Activated T-helper 2 cell treated with anti-CD3 and anti-CD28 coated beads, Interferon-gamma antibody, Interleukin-2, Interleukin-4, amounts not matched to agents 10 μg/mL and 5 μg/mL and 100 μg/mL, durations not matched to agents 14 hours and 24 hours and 36 hours (primary cell): ENCODE measurements around the gene DNAH8. TPM values are rescaled to one million over a fixed set of nuclear protein-coding genes. Genes with fewer than 3 reads are reported as not detected.
A peak's percentile ranks its signal among the peaks of the same experiment; 100 is the strongest.

Source experiments
- DNase-seq: peaks from one replicate; pipeline ENCODE4 v3.0.0; 2021; ENCODE audit warnings: low spot score
- H3K27ac Mint-ChIP-seq: one replicate; pipeline ENCODE4 v1.8.0; 2021; ENCODE audit warnings: mixed read lengths
- H3K27me3 Mint-ChIP-seq: one replicate; pipeline ENCODE4 v1.8.0; 2021; ENCODE audit warnings: low read depth, mixed read lengths
- H3K36me3 Mint-ChIP-seq: one replicate; pipeline ENCODE4 v1.8.0; 2021; ENCODE audit warnings: low read depth, mixed read lengths
- H3K4me1 Mint-ChIP-seq: one replicate; pipeline ENCODE4 v1.8.0; 2021; ENCODE audit warnings: low read depth, mixed read lengths
- H3K4me3 Mint-ChIP-seq: one replicate; pipeline ENCODE4 v1.8.0; 2021; ENCODE audit warnings: low read depth, mild to moderate bottlenecking, moderate library complexity, mixed read lengths
- H3K9me3 Mint-ChIP-seq: one replicate; pipeline ENCODE4 v1.8.0; 2021; ENCODE audit warnings: mixed read lengths
- intact Hi-C: fragments of 100-400 bp; cut with micrococcal nuclease; formaldehyde crosslinking; loops from one replicate; pipeline ENCODE4 v1.15.1; 2023
- total RNA-seq: library from RNA; stranded (reverse); gene quantifications from 2 replicates; pipeline ENCODE4 v1.2.3, GENCODE V29; 2022

Gene DNAH8
- total RNA-seq, 1 donor from 2014 or later, result not detected

DNA sequence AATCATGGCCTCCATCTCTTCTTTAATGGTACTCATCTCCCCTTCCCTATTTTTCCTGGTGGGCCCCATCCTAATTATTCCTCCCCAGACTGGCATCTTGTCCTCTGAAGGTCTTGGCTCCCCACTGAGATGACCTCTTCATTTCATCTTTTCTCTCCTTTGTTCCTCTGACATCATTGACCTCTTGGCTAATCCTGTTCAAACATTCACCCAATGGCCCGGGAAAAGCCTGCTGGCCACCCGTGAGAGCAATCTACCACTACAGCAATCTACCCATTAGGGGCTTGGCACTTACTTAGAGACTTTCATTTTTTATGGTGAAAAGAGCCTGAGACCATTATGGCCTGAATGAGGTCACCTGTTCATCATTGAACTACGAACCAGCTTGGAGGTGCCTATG, 130.8 kb downstream of the DNAH8 start:
- peaks cover 28% of the 10 kb centered on the region for H3K27me3 Mint-ChIP-seq
- H3K27ac Mint-ChIP-seq, result no peak overlapping the region
- no peak overlapping the region for H3K4me3 Mint-ChIP-seq
- intact Hi-C loops, result no loop called here
- no peak for DNase-seq
- H3K36me3 Mint-ChIP-seq, result no peaks in the 10 kb centered on the region
- no peaks in the 10 kb centered on the region for H3K9me3 Mint-ChIP-seq
- H3K4me1 Mint-ChIP-seq, result peaks cover 3% of the 10 kb centered on the region

DNA sequence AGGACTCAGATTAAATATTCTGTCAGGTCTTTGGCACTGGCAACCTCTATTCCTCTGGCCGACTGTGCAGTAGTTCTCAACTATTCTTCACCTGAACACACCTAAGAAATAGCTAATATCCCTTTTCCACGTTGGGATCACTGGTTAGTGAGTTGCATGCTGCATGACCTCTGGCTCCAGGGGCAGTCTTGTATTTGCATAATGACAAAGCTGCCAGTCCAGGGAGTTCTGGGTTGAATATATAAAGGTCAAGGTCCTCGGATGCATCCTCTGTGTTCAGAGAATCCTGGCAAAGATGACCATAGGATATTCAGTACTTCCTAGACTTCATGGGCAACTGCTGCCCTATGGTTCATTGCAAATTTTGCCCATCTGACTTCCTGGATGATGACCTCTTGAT, 131.2 kb downstream of the DNAH8 start:
- no peak for DNase-seq
- Mint-ChIP-seq H3K4me1 (peaks cover 3% of the 10 kb centered on the region), H3K27ac (no peak overlapping the region), H3K4me3 (no peak overlapping the region), H3K36me3 (no peaks in the 10 kb centered on the region), H3K27me3 (peaks cover 32% of the 10 kb centered on the region), H3K9me3 (no peaks in the 10 kb centered on the region)
- intact Hi-C loops, result no loop called here

DNA sequence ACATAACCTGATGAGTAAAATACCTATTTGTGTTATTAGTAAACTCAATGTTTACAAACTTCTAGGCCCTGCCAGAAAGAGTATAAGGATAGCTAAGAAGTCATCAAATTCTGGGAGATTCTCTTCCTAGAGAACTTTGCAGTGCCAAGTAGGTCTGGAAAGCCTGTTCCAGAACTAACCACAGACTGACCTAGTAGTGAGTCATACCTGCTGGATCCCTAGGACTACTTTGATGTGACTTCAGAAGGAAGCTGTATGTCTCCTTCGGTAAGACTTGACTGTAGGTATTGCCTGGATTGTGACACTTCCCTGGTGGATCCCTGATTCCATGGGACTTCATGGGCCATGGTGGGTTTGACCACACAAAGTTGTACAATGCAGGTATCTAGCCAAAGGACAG, 131.7 kb downstream of the DNAH8 start:
- Mint-ChIP-seq H3K9me3 (no peaks in the 10 kb centered on the region), H3K4me3 (no peak overlapping the region), H3K27ac (peak overlapping the region; percentile 6), H3K4me1 (peaks cover 3% of the 10 kb centered on the region), H3K36me3 (no peaks in the 10 kb centered on the region), H3K27me3 (peaks cover 31% of the 10 kb centered on the region)
- intact Hi-C loops, result no loop called here
- no peak for DNase-seq

DNA sequence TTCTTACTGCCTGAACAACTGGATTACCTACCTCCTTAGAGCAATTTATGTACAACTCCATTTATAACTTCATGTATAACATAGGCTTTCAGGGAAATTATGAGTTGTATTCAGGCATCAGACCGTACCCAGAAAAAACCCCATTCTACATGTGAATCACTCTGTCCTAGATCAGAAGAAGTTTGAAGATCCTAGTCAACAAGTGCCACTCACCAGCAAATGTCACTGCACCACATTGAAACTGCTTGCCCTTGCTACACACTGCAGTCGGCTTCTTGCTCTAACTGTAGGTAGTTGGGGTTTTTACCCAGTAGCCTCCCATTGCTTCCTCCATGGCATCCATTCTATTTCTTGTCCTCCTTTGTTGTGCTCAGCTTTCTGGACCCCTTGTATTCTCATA, 132.4 kb downstream of the DNAH8 start:
- Mint-ChIP-seq H3K36me3 (no peaks in the 10 kb centered on the region), H3K4me1 (peaks cover 3% of the 10 kb centered on the region), H3K27me3 (peaks cover 31% of the 10 kb centered on the region), H3K27ac (peak overlapping the region; percentile 6), H3K9me3 (no peaks in the 10 kb centered on the region), H3K4me3 (no peak overlapping the region)
- no peak for DNase-seq
- intact Hi-C loops, result no loop called here

DNA sequence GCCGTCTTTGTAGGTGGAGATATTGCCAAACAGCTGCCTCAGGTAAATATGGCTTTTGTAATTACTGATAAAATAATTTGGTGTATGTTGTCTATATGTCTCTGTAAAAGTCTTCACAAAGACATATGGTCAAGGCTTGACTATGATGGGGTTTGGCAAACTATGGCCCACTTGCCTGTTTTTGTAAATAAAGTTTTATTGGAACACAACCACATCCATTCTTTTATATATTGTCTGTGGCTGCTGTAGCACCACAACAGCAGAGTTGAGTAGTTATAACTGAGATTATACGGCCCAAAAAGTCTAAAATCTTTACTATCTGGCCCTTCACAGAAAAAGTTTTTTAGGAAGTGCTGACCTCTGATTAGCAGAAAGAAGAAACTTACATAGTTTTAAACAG, 133.6 kb downstream of the DNAH8 start:
- Mint-ChIP-seq H3K27ac (no peak overlapping the region), H3K4me1 (peaks cover 3% of the 10 kb centered on the region), H3K4me3 (no peak overlapping the region), H3K27me3 (peaks cover 31% of the 10 kb centered on the region), H3K36me3 (no peaks in the 10 kb centered on the region), H3K9me3 (no peaks in the 10 kb centered on the region)
- intact Hi-C loops, result no loop called here
- DNase-seq, result no peak

DNA sequence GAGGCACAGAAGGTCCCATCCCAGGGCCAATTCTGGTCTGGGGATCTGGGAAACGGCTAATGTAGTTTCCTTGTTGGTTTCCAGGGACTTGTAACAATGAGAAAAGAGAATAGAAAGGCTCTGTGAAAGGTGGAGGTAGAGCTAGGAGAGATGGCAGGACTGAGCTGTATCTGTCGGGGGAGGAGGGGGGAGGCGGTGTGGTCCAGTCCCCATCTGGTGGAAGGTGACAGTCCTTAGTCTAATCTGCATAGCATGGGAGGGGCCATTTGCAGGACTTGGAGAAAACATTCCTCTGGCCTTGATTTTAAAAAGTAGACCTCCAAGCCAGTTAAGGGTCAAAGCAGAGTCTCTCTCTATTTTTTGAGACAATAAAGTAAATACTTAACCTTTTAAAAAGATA, 137.1 kb downstream of the DNAH8 start:
- no peak overlapping the region for H3K27ac Mint-ChIP-seq
- no peaks in the 10 kb centered on the region for H3K9me3 Mint-ChIP-seq
- DNase-seq, result no peak
- peaks cover 28% of the 10 kb centered on the region for H3K27me3 Mint-ChIP-seq
- intact Hi-C loops, result no loop called here
- H3K4me1 Mint-ChIP-seq, result peaks cover 2% of the 10 kb centered on the region
- no peaks in the 10 kb centered on the region for H3K36me3 Mint-ChIP-seq
- H3K4me3 Mint-ChIP-seq, result no peak overlapping the region

DNA sequence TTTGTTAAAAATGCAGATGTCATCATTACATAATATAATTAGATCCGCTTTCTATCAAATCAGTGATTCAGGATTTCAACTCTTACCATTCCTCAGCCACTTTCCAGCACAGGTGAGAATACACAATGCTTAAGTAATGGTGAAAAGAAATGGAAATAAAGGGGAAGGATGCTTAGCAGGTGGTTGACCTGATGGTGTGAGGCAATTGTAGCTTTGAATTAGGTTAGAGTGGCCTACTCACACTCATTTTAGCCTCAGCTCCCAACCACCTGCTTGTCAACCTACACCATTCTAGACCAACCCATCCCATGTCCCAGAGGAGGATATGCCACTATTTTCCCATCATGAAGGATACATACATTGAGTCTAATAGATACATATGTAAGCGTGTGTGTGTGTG, 138.1 kb downstream of the DNAH8 start:
- no peaks in the 10 kb centered on the region for H3K9me3 Mint-ChIP-seq
- no peak overlapping the region for H3K27ac Mint-ChIP-seq
- no peak for DNase-seq
- no peak overlapping the region for H3K4me3 Mint-ChIP-seq
- H3K27me3 Mint-ChIP-seq, result peaks cover 31% of the 10 kb centered on the region
- no peaks in the 10 kb centered on the region for H3K4me1 Mint-ChIP-seq
- H3K36me3 Mint-ChIP-seq, result no peaks in the 10 kb centered on the region
- intact Hi-C loops, result no loop called here

DNA sequence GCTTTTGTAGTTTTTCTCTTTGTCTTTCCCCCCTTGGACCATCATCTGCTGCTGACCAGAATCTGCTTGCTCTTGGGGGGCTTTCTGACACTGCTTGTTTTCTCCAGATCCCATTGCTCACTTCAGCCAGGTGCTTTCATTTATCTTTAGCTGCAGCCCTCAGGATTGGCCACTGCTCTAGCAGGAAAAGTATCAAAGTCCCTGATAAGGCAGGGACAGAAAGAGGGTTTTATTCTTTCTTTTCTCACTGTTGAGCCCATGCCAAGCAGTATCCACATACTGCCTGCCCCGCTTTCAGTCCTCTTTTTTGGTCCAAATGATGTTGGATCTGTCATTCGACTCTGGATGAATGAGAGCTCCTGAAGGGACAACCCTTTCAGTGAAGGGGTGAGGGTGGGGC, 141.4 kb downstream of the DNAH8 start:
- no peaks in the 10 kb centered on the region for H3K9me3 Mint-ChIP-seq
- intact Hi-C loops, result no loop called here
- peaks cover 26% of the 10 kb centered on the region for H3K27me3 Mint-ChIP-seq
- H3K27ac Mint-ChIP-seq, result no peak overlapping the region
- no peaks in the 10 kb centered on the region for H3K36me3 Mint-ChIP-seq
- no peak for DNase-seq
- H3K4me3 Mint-ChIP-seq, result no peak overlapping the region
- no peaks in the 10 kb centered on the region for H3K4me1 Mint-ChIP-seq

DNA sequence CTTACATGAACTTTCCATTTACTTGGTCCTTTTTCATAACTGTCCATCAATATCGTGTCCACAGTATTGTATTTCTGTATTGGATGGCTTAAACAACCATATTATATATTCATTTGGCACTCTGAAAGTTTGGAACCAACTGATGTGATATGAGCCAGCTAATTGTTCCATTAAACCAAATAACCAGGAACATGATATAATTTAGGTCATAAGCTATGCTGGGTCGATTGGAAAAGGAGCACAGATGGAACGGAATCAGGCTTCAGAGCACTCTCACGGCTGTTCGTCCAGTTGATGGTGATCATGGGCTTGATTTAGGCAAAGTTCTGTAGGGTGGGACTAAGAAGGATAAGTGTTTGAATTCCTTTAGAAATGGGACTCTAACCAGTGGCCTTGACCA, 142.7 kb downstream of the DNAH8 start:
- Mint-ChIP-seq H3K27me3 (peaks cover 23% of the 10 kb centered on the region), H3K27ac (no peak overlapping the region), H3K9me3 (no peaks in the 10 kb centered on the region), H3K4me1 (no peaks in the 10 kb centered on the region), H3K4me3 (no peak overlapping the region), H3K36me3 (no peaks in the 10 kb centered on the region)
- no peak for DNase-seq
- intact Hi-C loops, result no loop called here

DNA sequence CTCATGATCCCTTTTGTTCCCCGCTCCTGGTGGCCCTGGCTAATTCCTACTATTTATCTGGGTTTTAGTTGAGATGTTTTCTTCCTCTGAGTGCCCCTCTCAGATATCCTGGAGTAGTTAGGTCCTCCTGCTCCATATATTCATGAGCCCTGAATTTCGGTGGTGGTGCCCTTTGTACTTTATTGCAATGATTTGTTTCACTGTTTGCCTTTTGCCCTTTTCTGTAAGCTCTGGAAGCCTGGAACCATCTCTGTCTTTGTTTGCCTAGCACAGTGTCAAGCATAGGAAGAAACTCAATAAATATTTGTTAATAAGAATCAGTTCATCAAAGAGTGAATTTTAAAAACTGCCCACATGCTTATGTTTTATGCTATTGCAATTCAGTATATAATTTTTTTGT, 144.9 kb downstream of the DNAH8 start:
- Mint-ChIP-seq H3K4me1 (no peaks in the 10 kb centered on the region), H3K27ac (no peak overlapping the region), H3K36me3 (no peaks in the 10 kb centered on the region), H3K27me3 (peaks cover 22% of the 10 kb centered on the region), H3K4me3 (no peak overlapping the region), H3K9me3 (no peaks in the 10 kb centered on the region)
- DNase-seq, result no peak
- intact Hi-C loops, result no loop called here

DNA sequence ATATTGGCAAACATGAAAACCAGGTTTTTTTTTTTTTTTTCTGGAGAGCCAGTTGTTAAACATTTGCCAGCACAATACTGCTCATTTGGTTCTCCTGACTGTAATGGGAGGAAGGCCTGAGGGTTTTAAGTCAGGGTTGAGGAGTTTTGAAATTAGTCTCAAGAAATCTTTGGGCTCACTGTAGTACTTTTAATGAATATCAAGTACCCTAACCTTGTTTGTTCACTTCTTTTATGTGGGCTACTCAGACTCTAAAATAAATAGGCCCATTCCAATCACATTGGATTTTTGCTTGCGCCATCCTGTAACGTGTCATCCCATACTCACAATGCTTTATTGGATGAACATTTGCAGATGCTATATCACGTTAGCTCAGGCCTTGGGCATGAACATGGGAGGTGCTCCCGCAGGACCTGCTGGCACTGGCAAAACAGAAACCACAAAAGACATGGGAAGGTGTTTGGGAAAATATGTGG, 146.9 kb downstream of the DNAH8 start:
- Mint-ChIP-seq H3K4me3 (no peak overlapping the region), H3K27me3 (peaks cover 21% of the 10 kb centered on the region), H3K9me3 (no peaks in the 10 kb centered on the region), H3K27ac (no peak overlapping the region), H3K4me1 (no peaks in the 10 kb centered on the region), H3K36me3 (no peaks in the 10 kb centered on the region)
- DNase-seq, result no peak
- intact Hi-C loops, result no loop called here

DNA sequence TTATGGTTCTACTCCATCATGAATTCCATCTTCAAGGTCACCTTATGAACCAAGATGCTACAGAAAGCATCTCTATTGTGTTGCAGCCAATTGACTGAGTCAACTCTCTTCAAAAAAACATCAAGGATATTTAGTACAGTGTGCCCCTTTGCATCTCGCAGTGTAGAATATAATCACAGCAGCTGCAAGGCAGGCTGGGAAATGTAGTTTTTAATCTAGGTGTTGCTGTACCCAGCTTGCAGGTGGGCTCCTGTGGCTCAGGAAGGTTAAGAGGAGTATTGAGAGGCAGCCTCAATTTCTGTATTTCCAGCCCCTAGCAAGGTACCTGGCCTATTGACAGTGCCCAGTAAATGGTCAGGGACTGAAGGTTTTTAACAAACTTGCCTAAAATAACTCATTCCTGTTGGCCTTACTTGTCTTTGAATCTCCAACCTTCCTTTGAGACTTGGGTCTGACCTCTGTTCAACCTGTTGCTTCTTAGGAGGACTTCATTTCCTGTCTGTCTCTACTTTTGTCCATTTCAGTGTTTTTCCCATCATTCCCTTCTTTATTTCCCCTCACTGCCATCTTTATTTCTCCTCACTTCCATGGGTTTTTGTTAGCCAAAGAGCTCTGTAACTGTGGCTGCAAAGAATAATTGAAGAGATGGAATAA, 150.5 kb downstream of the DNAH8 start:
- Mint-ChIP-seq H3K27me3 (peaks cover 22% of the 10 kb centered on the region), H3K27ac (no peak overlapping the region), H3K4me1 (no peaks in the 10 kb centered on the region), H3K9me3 (no peaks in the 10 kb centered on the region), H3K4me3 (no peak overlapping the region), H3K36me3 (no peaks in the 10 kb centered on the region)
- DNase-seq, result no peak
- intact Hi-C loops, result no loop called here

DNA sequence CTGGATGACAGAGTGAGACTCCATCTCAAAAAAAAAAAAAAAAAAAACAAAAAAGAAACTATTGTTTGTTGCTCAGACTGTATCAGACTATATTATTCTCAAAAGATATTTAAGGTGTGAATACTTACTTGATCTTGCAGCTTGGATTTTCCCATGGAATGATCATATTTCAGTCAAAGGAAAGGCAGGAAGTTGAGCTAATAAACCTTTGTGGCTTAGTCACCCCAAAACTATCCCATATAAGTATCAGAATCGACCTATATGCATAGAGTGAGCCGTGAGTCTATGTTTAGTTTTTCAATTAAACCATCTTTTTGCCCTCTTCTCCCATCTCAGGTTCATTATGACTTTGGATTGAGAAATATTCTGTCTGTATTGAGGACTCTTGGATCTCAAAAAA, 152.6 kb downstream of the DNAH8 start:
- H3K27ac Mint-ChIP-seq, result no peak overlapping the region
- H3K9me3 Mint-ChIP-seq, result no peaks in the 10 kb centered on the region
- no peaks in the 10 kb centered on the region for H3K36me3 Mint-ChIP-seq
- intact Hi-C loops, result no loop called here
- H3K27me3 Mint-ChIP-seq, result peaks cover 25% of the 10 kb centered on the region
- no peak for DNase-seq
- H3K4me1 Mint-ChIP-seq, result peaks cover 1% of the 10 kb centered on the region
- H3K4me3 Mint-ChIP-seq, result no peak overlapping the region
